Thoracic aorta (tissue), 2 donors: Measurements from ENCODE around the gene SPON1. TPM values are rescaled to one million over a fixed set of nuclear protein-coding genes. Genes with fewer than 3 reads are reported as not detected.
"Not testable (repeated sequence)": the region's sequence is repeated elsewhere in the genome, so short reads cannot be mapped to it uniquely, and the experiment has no call there.

Experiments
- ATAC-seq: fragments of 150-250 bp; one replicate; pipeline ENCODE4 v1.8.0; 2017; ENCODE audit warnings: low read depth; ENCODE audit not compliant: insufficient number of reproducible peaks, low FRiP score
- DNase-seq: peaks from one replicate; pipeline ENCODE4 v3.0.0-alpha.2; 2020; ENCODE audit warnings: low spot score
- H3K27ac ChIP-seq, 2 donors: fragments of 200-600 bp; sonication (generic); 1 replicate in 1 of 2; 2 replicates in 1 of 2; pipeline ENCODE4 v1.5.1; 2016; ENCODE audit warnings: mild to moderate bottlenecking in 2 of 2, moderate library complexity in 2 of 2
- H3K27me3 ChIP-seq: fragments of 200-600 bp; sonication (generic); replicated peaks from 2 replicates; pipeline ENCODE4 v1.6.0; 2016; ENCODE audit warnings: mild to moderate bottlenecking; ENCODE audit not compliant: insufficient read depth
- H3K36me3 ChIP-seq: fragments of 200-600 bp; sonication (generic); one replicate; pipeline ENCODE4 v1.5.1; 2016
- H3K4me1 ChIP-seq, 2 donors: fragments of 200-600 bp; sonication (generic); 1 replicate in 1 of 2; 2 replicates in 1 of 2; pipeline versions ENCODE4 v1.5.1 to v1.6.0; 2016; ENCODE audit warnings: low read depth in 2 of 2, mild to moderate bottlenecking in 1 of 2; ENCODE audit not compliant: control insufficient read depth in 1 of 2
- H3K4me3 ChIP-seq: fragments of 200-600 bp; sonication (generic); 2 replicates; pipeline ENCODE4 v1.5.1; 2016; ENCODE audit warnings: mild to moderate bottlenecking
- H3K9me3 ChIP-seq: fragments of 200-600 bp; sonication (generic); 2 replicates; pipeline ENCODE4 v1.5.1; 2016
- CTCF ChIP-seq: fragments of 200-600 bp; sonication (generic); IDR thresholded peaks from one replicate; pipeline ENCODE4 v1.5.1; 2019; ENCODE audit warnings: antibody characterized with exemption
- total RNA-seq, 2 donors: library from RNA; depleted of rRNA; stranded (reverse); fragments of >200 nt; gene quantifications; one replicate each; pipeline versions ENCODE4 v1.1.0 to v1.2.3, GENCODE V29; 2016

SPON1 gene
- total RNA-seq, 2 donors from 2014 or later: 20.6 to 48.5 TPM

DNA sequence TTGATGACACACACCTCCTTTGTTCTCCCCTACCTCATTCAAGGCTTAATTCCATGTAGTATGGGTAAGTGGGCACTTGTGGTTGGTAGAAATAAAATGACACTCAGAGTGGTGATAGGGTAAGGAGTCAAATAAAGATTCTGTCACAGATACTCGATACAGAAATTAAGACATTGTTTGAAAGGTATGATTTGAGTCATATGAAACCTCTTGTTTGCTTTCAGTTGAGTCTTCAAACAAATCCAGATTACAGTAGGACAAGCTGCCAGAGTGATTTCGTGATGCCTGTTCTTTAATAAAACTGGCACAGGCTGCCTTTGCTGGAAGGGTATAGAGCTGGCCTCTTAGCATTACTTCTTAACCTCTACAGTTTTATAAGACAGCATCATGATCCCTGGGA is 182.4 kb downstream of the SPON1 start:
- no peak overlapping the region for H3K27ac ChIP-seq
- no peaks in the 10 kb centered on the region for H3K36me3 ChIP-seq
- H3K9me3 ChIP-seq: no peaks in the 10 kb centered on the region
- H3K27me3 ChIP-seq: no peaks in the 10 kb centered on the region
- DNase-seq (no peak), ATAC-seq (no peak)
- no peaks in the 10 kb centered on the region for H3K4me1 ChIP-seq
- TF ChIP-seq CTCF: no peak
- H3K4me3 ChIP-seq: no peak overlapping the region

GRCh38 chr11:14148653-14149273 is 186.2 kb downstream of the SPON1 start:
- peak; percentile 76 for ATAC-seq
- Histone ChIP-seq H3K4me1 (no peaks in the 10 kb centered on the region), H3K27me3 (no peaks in the 10 kb centered on the region)

GRCh38 chr11:14149683-14150082 is 187.2 kb downstream of the SPON1 start:
- no peaks in the 10 kb centered on the region for H3K4me1 ChIP-seq
- peaks cover 9% of the 10 kb centered on the region for H3K9me3 ChIP-seq
- DNase-seq (no peak), ATAC-seq (no peak)
- no peaks in the 10 kb centered on the region for H3K27me3 ChIP-seq
- H3K27ac ChIP-seq: no peak overlapping the region
- no peak overlapping the region for H3K4me3 ChIP-seq
- no peak for TF ChIP-seq CTCF
- H3K36me3 ChIP-seq: no peaks in the 10 kb centered on the region

More at GRCh38 chr11:14148653-14149273, 186.2 kb downstream of the SPON1 start:
- no peak for DNase-seq
- Histone ChIP-seq H3K9me3 (no peaks in the 10 kb centered on the region), H3K36me3 (no peaks in the 10 kb centered on the region), H3K4me3 (no peak overlapping the region), H3K27ac (no peak overlapping the region)
- TF ChIP-seq CTCF: peak; percentile 72

DNA sequence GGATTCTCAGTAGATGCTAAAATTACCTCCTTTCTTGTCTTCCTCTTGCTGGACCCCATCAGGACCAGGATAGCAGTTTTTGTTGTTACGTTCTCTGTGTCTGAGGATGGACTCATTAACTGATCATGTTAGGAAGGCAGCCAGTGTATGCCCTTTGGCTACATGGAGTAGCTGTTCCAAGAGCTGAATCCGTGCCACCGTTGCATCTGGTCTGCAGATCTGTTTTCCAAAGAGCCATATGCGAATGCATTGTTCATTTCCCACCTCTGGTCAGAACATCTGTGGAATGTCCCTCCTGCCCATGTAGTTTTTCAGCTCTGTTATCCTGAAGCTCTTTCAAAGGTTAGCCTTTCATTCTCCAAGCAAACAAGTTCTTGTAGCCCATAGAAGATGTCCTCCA is 188.4 kb downstream of the SPON1 start:
- no peak for TF ChIP-seq CTCF
- Histone ChIP-seq H3K27ac (no peak overlapping the region), H3K27me3 (no peaks in the 10 kb centered on the region), H3K4me3 (no peak overlapping the region), H3K9me3 (peaks cover 14% of the 10 kb centered on the region), H3K36me3 (no peaks in the 10 kb centered on the region), H3K4me1 (no peaks in the 10 kb centered on the region)
- ATAC-seq (no peak), DNase-seq (no peak)

DNA sequence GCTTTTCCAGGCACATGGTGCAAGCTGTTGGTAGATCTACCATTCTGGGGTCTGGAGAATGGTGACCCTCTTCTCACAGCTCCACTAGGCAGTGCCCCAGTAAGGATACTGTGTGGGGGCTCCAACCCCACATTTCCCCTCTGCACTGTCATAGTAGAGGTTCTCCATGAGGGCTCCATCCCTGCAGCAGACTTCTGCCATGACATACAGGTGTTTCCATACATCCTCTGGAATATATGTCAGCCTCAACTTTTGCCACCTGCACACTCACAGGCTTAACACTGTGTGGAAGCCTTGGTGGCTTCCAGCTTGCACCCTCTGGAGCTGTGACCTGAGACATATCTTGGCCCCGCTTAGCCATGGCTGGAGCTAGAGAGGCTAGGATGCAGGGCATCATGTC is 191.6 kb downstream of the SPON1 start:
- peaks cover 28% of the 10 kb centered on the region for H3K9me3 ChIP-seq
- not testable (repeated sequence) for ATAC-seq, DNase-seq, H3K27me3 ChIP-seq, H3K4me3 ChIP-seq, H3K27ac ChIP-seq, H3K36me3 ChIP-seq, H3K4me1 ChIP-seq

DNA sequence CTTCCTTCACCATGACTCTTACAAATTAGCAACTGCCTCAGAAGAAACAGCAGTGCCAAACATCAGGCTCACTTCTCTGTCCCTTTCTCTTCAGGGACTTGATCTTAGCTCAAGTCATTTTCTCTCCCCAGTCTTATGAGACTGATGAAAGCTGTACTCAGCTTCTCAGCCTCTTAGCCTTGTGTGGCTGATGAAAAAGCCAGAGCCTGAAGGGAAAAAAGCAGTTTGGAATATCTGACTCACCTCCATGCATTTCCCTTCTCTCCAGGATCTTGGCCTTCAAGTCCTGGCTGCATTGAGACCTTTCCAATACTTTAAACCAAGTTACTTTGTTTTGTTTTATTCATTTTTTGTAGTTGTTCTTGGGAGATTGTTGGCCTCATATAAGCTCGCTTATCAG is 195.9 kb downstream of the SPON1 start:
- ATAC-seq: no peak
- Histone ChIP-seq H3K4me3 (no peak overlapping the region), H3K9me3 (peaks cover 28% of the 10 kb centered on the region), H3K27me3 (no peaks in the 10 kb centered on the region), H3K36me3 (no peaks in the 10 kb centered on the region), H3K27ac (peak overlapping the region in 1 of 2 donors; percentile 16), H3K4me1 (no peaks in the 10 kb centered on the region)
- TF ChIP-seq CTCF: no peak
- DNase-seq: no peak
